GM21737 (cell line): ENCODE results near the gene RAB30.

ENCODE experiments used
- ATAC-seq: cut with Tn5 transposase; IDR thresholded peaks from one replicate; pipeline ENCODE4 v1.9.1; 2021; ENCODE audit warnings: mild to moderate bottlenecking, moderate library complexity; ENCODE audit not compliant: unreplicated experiment

The RAB30 gene

DNA sequence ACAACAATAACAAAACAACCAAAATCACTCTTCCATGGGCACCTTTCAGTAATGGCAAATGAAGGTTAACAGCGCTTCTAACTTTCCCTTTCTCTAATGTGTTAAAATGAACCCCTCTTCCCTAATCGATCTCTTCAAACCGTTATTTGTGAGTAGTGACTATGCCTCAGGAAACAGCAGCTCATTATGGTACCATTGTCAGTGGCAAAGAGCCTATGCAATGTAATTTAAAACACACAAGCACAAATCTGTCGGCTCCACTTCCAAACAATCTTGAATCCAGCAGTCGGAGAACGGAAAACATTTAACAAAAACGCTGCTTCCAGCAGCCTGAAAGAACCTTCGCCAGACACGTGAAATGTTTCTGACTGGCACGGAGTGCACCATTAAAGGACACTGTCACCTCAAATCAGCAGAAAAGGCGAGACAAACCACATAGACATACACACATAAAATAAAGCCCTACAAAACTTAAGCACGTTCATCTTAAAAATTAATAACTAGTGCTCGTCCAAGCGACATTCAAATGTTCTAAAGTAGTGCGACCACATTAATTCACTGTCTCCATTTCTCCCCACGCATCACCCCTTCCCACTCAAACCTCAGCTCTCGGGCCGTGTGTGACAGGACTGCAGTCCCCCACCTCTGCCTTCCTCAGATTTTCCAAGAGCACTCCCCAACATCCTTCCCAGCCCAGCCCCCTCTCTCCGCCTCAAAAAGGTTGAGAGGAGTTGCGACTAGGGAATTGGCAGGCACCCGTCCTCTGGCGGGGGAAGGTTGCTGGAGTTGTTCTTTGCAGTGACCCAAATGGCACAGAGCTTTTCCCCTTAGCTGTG is 748 bp downstream of the RAB30 start:
- no peak for ATAC-seq

- ATAC-seq: no peak
Measured at GRCh38 chr11:83070044-83070701, 1.5 kb downstream of the RAB30 start.

DNA sequence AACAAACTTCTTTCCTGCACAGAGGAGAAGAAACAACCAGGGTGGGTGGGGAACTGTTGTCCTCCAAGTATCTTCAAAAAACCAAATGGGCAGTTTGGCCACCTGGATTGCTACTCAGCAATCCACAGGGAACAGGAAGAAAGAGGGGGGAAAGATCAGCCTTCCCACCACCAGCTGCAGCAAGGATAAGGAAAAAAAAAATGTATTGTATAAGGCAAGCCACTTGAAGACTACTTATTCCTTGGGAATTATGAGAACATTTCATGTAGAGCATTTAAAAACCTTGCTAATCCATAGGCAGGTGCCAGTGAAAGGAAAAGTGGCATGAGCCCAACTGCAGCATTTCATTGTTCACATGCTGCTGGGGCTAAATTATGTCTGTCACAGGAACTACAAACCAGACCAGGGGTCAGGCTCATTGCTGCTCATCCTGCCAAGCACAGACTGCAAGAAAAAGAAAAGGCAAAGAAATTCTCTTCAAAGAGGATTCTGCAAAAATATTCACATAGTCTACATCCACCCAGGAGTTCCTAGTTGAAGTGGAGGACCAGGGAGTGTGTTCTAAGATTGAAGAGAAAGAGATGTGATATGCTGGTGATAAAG is 2.2 kb downstream of the RAB30 start:
- ATAC-seq: no peak

DNA sequence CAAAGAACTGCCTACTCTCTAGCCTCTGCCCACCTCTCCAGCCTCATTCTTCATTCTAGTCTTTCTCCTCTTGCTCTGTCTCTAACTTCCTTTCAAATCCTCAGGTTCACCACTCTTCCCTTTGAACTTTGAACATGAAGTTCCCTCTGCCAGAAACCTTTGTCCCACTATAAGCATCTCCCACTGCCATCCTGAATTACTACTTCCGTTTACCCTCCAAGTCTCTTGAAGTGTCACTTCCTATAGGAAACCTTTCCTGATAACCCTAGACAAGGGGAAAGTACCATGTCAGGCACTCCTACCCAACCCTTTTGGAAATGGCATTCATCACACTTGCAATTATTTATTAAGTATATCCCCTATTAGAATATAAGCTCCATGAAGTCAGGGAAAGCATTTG is 3.1 kb downstream of the RAB30 start:
- no peak for ATAC-seq

DNA sequence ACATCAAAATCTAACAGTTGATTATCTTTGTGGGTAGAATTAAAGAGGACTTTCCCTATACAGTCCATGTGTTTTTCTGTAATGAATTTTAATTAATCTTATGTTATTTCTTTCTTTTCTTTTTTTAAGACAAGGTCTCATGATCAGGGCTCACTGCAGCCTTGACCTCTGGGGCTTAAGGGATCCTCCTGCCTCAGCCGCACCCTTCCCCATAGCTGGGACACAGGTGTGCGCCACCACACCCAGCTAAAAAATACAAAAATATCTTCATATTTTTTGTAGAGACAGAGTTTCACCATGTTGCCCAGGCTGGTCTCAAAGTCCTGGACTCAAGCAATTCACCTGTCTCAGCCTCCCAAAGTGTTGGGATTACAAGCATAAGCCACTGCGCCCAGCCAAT is 7.7 kb downstream of the RAB30 start:
- no peak for ATAC-seq

DNA sequence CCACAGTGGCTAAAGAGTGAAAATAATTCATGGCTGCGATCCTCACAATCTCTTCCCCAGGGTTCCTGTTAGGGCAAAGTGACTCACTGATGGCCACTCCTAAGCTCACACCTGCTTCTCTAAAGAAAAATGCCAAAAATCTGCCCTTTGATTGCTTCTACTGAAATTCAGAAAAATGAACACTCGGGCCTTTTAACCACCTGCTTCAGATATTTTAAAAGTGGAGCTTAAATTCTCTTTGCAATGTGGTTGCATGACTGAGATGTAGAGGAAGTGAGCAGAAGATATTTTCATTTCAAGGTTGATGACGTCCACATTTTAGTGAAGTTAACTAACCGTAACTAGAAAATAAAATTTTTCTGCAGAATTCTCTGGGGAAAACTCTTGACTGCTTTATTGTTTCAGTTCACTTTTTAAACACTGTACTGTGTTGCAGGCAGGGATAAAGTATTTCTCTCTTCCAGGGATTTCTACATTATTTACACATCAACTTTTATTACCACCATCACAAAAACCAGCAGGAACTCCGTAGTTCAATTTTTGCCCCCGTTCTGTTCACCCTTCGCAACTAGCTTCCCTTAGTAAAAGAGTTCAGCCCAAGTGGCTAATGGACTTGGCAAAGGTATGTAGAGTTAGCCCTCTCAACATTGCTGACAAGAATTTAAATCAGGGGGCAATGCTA is 8.5 kb downstream of the RAB30 start:
- ATAC-seq: peak; percentile 62

- peak; percentile 68 for ATAC-seq
Measured at GRCh38 chr11:83061883-83062282, 9.8 kb downstream of the RAB30 start.

DNA sequence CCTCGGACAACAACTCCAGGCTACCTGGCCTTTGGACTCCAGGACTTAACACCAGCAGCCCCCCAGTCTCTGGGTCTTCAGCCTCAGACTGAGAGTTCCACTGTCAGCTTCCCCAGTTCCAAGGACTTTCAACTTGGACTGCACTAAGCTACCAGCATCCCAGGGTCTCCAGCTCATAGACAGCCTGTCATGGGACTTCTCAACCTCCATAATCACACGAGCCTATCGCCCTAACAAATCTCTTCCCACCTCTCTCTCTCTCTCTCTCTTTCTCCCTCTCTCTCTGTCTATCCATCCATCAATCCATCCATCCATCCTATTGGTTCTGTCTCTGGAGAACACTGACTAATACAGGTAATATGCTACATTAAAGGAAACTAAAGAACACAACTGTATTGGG is 10.7 kb downstream of the RAB30 start:
- no peak for ATAC-seq

DNA sequence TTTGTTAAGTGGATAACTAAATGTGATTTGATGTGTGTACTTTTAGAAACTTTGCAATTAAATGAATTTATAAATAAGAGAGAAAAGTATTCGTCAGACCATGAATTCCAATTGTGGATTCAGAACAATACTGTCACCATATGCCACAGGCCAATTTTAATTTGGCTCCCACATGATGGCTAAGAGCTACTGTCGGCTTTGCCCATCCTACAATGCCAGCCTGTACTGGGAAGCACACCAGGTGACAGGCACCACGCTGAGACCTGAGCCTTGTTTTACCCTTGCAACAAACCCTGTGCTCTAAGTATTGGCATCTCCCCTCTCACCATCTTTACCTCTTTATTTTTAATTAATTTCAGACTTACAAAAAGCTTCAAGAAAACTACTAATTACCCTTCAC is 14.0 kb downstream of the RAB30 start:
- ATAC-seq: no peak

- ATAC-seq: no peak
Measured at GRCh38 chr11:83056611-83057010, 15.1 kb downstream of the RAB30 start.

- no peak for ATAC-seq
Measured at GRCh38 chr11:83056204-83056603, 15.5 kb downstream of the RAB30 start.

DNA sequence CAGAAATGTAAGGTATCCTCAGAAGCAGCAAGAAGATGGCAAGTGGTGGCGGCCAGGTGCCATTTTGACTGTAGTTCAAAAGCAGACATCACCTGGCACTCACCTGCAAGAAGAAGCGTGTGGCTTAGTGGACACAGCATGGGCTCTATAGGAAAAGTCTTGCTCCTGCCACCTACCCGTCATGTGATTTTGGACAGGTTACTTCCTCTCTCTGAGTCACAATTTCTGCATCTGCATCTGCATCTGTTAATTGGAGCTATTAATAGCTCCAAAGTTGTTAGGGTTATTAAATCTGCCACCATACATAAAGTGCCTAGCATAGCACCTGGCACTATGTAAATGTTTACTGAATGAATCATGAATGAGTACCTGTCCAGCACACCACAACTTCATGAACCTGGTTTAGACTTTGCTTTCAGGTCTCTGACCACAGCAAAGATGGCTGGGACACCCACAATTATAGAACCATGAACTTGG is 16.8 kb downstream of the RAB30 start:
- no peak for ATAC-seq

GRCh38 chr11:83054001-83054400 is 17.7 kb downstream of the RAB30 start:
- ATAC-seq: peak; percentile 79

- ATAC-seq: no peak
Measured at GRCh38 chr11:83051760-83052671, 19.7 kb downstream of the RAB30 start.

GRCh38 chr11:83047515-83048225 is 24.0 kb downstream of the RAB30 start:
- ATAC-seq: no peak

GRCh38 chr11:83046621-83047172 is 25.0 kb downstream of the RAB30 start:
- ATAC-seq: no peak

- ATAC-seq: no peak
Measured at GRCh38 chr11:83044958-83045712, 26.6 kb downstream of the RAB30 start.

DNA sequence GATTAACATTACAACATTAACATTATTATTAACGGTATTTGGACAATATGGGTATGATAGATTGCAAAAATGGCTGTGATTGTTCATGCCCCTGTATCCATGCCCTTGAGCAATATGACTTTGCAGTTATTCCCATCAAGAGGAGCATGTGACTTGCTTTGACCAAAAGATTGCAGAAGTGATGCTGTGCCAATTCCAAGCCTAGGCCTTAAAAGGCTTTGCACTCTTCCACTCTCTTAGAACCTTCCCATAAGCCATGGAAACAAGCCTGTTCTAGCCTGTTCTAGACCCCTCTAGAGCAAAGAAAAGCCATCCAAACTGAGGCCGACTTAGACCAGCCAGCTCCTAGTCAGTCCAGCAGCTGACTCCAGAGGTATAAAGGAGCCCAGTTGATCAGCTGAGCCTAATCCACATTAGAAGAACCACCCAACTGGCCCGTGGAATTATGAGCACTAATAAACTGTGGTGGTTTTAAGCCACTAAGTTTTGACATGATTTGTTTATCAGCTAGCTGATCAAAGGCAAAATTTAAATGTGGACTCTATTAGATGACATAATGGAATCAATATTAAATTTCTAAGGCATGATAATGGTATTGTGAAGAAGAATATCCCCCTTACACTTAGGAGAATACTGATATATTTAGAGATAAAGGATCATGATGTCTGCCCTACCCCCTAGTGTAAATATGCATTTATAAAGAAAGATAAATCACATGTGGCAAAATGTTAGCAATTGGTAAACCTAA is 28.6 kb downstream of the RAB30 start:
- ATAC-seq: no peak
